DMS114 treated with DMSO at 0.1 percent for 48 hours (cell line): ENCODE data around the gene VWA3A.
"Not testable (repeated sequence)": the region's sequence is repeated elsewhere in the genome, so short reads cannot be mapped to it uniquely, and the experiment has no call there.

ENCODE experiments used
- DNase-seq: peaks from one replicate; lab custom pipeline; 2025; ENCODE audit not compliant: unreplicated experiment; lab: John Stamatoyannopoulos, UW

Gene VWA3A

DNA sequence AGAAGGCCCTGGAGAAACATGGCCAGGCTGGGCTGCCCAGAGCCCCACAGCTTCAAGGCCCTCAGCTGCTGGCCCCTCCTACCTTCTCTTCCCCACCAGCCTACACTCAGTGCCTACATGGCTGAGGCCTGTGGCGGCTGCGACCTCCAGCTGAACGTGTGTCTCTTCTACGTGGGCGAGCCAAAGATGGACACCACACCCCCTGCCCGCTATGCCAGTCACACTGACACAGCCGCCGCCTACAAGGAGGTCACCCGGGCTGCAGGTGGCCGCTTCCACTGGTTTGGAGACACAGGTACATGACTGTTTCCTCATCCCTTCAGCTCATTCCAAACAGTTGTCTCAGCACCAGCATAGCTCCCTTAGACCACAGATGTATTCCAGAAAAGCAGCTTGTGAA lies 40.5 kb downstream of the VWA3A start:
- DNase-seq: no peak

DNA sequence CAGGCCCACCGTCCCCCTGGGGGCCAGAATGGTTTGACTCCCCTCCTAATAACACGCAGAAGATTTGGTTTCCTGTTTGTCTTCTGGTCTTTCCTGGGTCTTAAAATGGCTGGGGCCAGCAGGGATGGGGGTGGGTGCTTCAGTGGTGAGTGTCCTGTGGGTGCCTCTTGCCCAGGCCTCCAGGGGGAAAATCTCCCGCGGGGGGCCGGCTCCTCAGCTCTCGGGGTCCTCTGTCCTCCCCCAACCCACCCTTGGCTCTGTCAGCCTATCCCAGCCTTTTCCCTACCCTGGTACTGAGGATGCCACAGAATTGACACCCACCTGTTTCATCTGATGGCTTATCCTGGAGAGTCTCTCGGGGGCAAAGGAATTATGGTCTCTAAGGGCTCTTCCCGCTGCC lies 46.1 kb downstream of the VWA3A start:
- no peak for DNase-seq

DNA sequence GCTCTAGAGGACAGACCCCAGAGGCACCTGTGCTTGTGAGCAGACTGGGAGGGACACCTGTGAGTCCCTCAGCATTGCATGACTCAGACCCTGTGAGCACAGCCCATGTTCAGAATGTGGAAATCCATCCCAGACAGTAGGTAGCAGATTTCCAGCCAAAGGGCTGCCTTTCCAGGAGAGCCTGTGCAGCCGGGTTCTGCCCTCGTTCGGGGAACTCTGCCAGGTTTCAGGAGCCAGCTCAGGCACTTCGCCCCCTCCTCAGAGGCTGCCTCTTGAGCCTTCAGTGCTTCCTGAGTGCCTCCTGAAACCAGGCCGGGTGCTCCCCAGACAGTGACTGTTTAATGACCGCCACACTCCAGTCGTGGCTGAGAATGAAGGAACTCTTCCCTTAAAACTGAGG lies 46.7 kb downstream of the VWA3A start:
- DNase-seq: no peak

DNA sequence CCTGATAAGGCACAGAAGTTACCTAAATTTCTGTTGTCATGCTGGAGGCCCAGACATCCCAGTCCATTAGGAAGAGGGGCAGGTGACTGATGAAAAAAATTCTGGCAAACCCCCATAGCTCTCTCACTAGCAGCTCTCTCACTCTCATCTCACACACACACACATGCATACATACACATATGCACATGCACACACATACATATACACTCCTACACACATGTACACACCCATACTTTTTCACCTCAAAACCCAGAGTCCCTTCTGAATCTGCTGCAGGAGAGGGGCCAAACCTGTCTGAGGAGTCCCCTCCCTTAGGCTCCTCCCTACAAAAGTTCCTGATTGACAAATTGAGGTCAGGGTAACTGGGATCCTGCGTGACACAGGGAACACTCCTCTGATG lies 47.4 kb downstream of the VWA3A start:
- no peak for DNase-seq

DNA sequence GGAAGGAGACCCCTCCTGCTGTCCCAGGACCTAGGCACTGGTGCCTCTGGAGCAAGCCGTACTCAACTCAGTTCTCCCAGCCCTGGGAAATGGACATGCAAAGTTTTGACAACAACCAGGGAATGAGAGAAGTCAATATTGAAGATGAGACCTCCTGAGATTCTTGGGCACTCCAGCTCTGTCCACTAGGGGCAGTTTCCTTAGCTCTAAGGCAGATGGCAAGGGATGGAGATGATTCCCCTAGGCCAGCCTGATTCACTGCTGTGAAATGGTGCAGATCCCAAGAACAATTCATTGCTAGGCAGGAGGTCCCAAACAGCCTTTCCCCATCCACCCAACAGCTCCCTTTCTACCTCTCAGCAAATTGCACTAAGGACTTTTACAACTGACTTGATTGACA lies 49.4 kb downstream of the VWA3A start:
- DNase-seq: no peak

DNA sequence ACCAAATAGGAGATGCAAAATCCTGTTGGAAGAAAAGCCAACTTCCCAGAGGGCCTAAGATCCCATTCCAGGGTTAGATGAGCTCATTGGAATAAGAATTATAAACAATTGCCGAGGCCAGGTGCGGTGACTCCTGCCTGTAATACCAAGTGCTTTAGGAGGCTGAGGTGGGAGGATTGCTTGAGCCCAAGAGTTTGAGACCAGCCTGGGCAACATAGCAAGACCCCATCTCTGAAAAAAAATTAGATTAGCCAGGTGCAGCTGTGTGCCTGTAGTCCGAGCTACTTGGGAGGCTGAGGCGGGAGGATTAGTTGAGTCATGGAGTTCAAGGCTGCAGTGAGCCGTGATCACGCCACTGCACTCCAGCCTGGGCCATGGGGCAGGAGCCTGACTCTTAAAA lies 52.2 kb downstream of the VWA3A start:
- no peak for DNase-seq

DNA sequence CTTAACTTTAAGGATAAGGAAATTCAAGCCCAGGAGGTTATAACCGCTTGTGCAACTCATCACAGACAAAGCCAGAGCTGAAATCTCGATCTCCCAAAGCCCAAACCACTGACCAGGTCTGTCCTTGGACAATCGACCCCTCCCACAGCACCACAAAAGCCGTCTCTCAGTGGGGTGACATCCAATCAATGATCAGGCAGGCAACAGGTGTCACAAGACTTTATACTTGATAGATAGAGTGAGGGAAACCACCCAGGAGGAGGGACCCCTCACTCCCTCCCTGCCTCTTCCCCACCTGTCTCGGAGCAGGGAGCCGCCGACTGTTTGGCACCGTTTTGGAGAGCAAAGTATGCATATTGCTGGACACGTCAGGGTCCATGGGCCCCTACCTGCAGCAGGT lies 55.5 kb downstream of the VWA3A start:
- no peak for DNase-seq

DNA sequence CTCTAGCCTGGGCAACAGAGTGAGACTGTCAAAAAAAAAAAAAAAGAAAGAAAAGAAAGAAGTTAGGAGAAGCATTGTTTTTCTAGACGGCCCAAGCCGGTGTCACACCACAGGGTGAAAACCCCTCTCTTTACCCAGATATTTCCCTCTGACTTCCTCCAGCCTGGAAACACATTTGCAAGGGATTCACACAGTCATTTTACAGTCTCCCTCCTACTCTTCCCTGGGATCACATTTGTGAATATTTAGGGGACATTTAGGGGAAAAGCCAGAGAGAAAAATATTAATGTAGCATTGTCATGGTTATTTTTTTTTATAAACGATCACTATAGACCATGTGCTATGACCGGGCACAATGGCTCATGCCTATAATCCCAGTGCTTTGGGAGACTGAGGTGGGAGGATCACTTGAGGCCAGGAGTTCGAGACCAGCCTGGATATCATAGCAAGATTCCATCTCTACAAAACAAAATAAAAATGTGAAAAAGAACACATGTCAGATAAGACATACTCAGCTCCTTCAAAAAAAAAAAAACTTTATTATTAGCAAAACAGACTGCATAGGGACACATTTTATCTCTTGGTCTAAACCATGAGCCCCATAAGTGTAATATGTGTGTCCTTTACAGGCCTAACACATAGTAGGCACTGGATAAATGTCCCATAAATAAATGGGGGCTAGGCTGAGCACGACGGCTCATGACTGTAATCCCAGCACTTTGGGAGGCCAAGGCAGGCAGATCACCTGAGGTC lies 59.1 kb downstream of the VWA3A start:
- no peak for DNase-seq

DNA sequence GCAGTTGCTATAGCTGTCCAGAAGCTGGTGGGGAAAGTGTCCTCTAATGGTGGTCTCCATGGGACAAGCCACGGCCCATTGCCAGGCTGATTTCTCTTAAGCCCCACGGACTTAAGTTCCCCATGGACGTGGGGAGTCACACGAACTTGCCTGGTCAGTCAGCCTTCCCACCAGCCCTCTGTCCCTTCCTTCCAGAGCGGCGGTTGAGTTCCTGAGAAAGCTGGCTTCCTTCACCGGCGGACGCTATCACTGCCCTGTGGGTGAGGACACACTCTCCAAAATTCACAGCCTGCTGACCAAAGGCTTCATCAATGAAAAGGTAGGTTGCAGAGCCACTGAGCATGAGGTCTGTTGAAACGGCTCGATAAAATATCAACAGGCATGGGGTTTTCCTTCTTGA lies 60.0 kb downstream of the VWA3A start:
- no peak for DNase-seq

DNA sequence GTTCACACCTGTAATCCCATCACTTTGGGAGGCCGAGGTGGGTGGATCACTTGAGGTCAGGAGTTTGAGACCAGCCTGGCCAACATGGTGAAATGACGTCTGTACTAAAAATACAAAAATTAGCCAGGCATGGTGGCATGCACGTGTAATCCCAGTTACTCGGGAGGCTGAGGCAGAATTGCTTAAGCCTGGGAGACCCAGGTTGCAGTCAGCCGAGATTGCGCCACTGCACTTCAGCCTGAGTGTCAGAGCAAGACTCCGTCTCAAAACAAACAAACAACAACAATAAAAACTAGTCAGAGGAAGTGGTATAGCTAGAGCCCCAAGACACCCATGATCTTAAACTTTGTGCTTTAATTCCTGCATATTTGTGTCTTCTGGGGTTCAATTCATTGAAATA lies 60.7 kb downstream of the VWA3A start:
- not testable (repeated sequence) for DNase-seq

DNA sequence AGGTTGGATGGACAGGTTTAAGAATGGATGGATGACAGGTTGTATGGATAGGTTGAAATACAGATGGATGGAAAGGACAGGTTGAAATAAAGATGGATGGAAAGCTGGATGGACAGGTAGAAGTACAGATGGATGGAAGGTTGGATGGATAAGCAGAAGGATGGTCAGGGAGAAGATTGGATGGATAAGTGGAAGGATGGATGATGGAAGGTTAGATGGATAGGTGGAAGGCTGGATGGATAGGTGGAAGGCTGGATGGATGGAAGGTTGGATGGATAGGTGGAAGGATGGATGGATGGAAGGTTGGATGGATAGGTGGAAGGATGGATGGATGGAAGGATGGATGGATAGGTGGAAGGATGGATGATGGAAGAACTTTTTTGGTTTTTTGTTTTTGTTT lies 69.1 kb downstream of the VWA3A start:
- DNase-seq: no peak

DNA sequence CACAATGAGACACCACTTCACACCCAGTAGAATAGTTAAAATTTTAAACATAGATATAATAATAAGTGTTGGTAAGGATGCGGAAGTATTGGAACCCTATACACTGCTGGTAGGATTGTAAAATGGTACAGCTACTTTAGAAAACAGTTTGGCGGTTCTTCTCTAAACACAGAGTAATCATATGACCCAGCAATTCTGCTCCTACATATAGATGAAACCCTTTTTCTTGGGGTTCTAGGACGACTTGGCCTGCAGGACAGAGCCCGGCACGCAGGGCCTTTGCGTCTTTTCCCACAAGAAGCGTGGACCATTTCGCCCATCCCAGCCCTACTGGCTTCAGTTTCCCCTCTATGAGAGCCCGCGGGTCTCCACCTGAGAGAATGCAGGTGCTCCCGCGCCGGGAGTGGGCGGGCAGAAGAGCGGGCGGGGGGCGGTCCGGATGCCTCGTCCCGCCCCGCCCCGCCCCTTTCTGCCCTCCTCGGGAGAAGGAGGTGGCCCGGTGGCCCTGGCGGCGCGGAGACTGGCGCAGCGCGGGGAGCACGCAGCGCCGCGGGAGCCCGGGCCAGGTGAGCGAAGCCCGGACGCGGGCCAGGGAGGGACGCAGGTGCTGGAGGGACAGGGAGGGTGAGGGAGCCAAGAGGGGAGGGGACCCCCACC lies 69.8 kb downstream of the VWA3A start, which contains the start of gene SDR42E2:
TSS of gene SDR42E2 (plus strand) at position 508 of the 657 bp plus-strand sequence. CDS start 3,077 bp downstream, outside the sequence.
- DNase-seq: no peak

DNA sequence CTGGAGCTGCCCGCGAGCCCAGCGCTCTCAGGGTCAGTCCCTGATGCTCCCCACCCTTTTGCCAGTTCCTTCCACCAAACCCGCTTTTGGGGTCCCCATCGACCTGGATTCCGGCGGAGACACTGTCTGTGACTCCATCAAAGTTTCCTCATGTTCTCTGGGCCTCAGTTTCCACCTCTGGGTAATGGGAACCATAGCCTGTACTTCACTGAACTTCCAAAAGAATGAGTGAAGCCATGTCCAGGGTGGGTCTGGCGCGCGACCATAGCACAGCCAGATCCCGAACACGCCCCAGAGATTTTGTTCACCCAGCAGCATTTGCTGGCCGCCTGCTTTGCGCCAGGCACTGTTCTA lies 70.3 kb downstream of the VWA3A start:
- no peak for DNase-seq

DNA sequence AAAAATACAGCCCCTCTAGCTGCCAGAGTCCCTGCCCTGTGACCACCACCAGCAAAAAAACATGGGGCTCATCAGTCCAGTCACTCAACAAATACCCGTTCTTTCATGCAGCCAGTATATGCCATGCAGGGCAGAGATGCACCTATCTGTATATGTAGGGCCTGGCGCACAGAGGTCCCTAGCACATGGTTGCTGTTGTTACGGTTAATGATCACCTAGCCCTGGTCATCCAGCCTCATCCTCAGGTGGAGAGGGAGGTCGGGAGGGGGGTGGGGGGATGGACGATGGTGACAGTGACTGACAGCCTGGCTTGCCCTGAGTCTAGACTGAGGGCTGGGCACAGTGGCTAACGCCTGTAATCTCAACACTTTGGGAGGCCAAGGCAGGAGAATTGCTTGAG lies 71.5 kb downstream of the VWA3A start:
- DNase-seq: no peak

DNA sequence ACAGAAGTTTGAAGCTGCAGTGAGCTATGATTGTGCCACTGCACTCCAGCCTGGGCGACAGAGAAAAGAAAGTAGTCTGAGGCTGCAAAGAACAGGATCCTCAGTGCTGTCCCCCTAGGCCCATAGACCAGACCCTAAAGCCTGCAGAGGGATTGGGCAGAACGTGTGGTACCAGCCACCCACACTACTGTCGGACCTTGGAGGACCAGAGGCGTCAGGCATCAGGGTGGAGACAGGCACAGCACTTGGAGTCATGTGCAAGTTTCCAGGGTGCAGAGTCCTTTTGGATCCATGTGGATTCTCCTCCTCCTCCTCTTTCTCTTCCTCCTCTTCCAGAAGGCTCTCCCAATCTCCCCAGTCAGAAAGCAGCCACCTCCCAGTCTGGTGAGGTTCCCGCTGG lies 72.1 kb downstream of the VWA3A start:
- DNase-seq: no peak

DNA sequence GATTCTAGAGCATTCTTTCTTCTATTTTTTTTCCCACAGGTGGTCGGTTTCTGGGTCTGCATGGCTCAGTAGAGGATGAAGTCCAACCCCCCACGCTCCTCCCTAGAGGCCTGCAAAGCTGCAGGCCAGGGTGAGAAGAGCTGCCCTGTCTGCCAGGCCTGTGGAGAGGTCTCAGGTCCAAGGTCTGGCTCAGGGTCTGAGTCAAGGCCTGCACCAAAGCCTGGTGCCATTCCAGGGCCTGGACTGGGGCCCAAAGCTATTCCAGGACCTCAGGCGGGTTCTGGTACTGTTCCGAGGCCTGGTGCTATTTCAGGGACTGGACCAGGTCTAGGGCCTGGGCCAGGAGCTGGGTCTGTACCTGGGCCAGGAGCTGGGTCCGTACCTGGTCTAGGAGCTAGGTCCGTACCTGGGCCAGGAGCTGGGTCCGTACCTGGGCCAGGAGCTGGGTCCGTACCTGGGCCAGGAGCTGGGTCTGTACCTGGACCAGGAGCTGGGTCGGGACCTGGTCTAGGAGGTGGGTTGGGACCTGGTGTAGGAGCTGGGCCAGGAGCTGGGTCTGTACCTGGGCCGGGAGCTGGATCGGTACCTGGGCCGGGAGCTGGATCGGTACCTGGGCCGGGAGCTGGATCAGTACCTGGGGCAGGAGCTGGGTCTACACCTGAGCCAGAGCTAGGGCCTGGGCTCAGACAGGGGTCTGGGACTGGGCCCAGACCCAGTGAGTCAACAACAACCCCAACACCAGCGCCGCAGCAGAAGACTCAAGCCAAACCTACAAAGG lies 73.4 kb downstream of the VWA3A start:
- no peak for DNase-seq

DNA sequence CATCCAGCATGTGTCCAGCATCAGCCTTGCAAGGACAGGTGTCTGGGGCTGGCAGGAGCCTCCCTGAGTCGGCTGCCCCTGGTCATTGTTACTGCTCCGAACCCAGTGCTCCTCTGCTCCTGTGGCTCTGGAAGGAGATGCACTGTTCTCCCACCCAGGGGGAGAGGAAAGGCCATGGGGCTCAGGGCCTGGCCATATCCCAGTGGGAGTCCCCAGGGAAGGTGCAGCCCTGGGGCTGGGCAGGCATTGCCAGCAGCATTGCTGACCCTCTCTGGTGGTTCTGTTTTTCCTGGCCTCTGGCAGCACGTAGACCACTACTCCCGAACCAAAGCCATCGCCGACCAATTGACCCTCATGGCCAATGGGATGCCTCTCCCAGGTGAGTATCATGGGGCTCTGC lies 79.6 kb downstream of the VWA3A start:
- DNase-seq: no peak

DNA sequence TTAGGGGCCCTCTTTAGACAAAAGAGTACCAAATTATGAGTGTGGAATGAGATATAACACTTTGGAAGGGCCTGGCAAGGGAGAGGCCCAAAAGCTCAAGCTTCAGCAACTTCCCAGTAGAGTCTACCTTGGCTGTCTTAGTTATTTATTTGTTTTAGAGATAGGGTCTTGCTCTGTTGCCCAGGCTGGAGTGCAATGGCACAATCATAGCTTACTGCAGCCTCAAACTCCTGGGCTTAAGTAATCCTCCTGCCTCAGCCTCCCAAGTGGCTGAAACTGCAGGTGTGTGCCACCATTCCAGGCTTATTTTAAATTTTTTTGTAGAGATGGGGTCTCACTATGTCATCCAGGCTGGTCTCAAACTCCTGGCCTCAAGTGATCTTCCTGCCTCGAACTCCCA lies 80.3 kb downstream of the VWA3A start:
- DNase-seq: not testable (repeated sequence)

DNA sequence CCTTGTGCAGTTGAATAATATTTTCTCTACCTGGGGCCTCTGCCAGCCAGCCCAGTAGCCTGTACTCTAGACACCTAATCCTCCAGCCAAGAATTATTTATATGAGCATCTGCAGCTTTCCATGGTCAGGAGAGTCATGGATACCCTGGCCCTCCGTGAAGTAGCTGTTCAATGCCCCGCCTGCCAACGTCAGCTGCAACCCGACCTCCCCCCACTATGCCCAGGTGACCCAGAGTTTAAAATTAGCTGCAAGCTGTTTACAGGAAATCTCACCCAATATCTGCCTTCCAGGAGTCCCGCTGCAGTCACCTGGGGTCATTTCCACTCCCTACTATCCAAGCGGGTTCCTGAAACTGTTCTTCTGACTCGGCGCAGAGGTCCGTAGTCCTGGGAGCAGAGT lies 82.3 kb downstream of the VWA3A start:
- DNase-seq: no peak

DNA sequence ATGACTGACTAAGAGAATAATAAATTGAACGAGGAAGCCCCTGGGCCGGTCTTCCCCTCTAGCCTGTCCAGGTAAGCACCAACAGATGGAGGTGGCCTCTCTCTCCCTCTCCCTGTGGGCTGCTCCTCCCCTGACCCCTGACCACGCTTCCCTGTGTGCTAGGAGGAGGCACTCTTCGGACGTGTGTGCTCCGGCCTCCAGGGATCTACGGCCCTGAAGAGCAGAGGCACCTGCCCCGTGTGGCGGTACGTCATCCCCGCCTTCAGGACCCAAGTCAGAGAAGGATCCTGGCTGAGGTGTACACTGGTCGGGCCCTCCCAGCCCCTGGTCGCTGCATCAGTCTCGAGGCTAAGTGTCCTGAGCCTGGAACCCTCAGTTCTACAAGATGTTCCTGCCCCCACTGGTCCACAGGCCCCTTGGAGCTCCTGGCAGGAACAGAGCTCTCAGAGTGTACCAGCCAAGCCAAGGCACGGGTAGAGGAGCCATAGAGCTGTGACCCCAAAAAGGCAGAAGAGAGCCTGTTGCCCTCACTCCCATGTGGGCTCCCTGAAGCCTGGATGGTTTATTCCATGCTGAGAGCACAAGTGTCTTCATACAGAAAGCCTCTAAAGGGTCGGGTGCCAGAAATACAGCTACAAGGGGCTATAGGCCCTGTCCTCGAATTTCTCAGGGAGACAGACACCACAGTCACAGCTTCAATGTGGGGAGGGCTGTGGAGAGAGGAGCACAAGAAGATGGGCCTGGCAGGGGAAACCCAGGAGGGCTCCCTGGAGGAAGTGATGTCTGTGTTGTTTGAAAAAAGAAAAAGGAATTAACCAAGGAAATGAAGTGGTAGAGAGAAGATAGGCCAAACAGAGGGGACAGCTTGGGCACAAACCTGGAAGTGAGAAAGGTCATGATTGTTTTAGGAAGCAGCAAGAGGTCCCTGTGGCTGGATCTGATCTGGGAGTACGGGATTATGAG lies 85.9 kb downstream of the VWA3A start:
- no peak for DNase-seq

DNA sequence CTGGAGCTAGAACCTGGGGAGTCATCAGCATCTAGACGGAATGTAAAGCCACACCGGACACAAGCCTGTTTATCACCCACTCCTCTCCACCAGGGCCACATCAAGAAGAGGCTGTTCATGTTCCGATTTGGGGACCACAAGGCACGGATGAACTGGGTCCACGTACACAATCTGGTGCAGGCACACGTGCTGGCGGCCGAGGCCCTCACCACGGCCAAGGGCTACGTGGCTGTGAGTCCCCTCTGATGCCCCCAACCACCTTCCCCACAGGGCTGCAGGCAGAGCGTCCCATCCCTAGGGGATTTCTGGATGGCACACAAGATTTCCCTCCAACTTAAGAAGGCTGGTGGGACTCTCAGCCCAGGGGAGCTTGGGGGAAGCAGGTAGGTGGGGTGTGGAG lies 89.1 kb downstream of the VWA3A start:
- DNase-seq: no peak
